Measurements from ENCODE around the gene UFSP1. TPM values are rescaled to one million over a fixed set of nuclear protein-coding genes. Genes with fewer than 3 reads are reported as not detected.

Gene UFSP1
- total and polyA plus RNA-seq, 2 of the 13 experiments (the other 11 are each of a cell fraction or from before 2014, with no cell fraction given) = 0.65 to 3.3 TPM

DNA sequence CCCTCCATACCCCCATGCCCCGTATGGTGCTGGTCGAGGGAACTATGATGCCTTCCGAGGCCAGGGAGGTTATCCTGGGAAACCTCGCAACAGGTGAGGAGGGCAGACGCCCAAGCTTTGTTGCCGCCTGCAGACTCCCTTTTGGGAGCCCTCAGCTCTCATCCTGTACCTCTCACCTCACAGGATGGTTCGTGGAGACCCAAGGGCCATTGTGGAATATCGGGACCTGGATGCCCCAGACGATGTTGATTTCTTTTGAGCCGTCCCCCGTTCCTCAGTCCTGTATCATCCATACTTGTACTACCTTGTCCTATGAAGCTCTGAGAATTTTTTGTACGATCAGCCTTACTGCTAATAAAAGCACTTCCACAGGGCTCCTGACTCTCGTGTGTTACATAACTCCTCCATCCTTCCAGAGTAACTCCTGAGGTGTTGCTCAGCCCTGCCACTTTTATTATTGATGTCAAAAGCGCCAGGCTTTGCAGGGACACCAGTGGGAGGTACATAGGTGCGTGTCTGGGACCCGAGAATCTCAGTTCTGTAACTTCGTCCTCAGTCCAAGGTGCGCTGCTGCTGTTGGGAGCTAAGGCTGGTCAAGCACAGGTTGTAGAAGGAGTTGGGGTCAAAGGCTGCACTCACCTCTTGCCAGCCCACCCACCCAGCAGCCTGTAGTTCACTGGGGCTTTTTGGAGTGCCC is 1.1 kb downstream of the UFSP1 start:
- no peak for FAIRE-seq
- H3K9me3 ChIP-seq (ENCODE audit: low read length) = no peaks in the 10 kb centered on the region
- DNase-seq (ENCODE audit: low spot score) = no peak
- H4K20me1 ChIP-seq (ENCODE audit: insufficient read depth, low read length) = no peaks in the 10 kb centered on the region
- peaks cover 4 to 8% of the 10 kb centered on the region in 2 experiments; a peak in 1 of 5 replicates for H3K27me3 ChIP-seq (ENCODE audit: control insufficient read depth in 1 of 2, insufficient read depth in 2 of 2, low read length in 2 of 2)
- CTCF ChIA-PET (ENCODE audit: low intra/inter-chr PET ratio, low total read pairs) = no interaction called here
- peak overlapping the region; percentile 90 for H3K4me2 ChIP-seq (ENCODE audit: low read depth, low read length)
- H3K4me3 ChIP-seq (replicated peaks in 1 of 3; ENCODE audit: insufficient read depth in 1 of 3, low read depth in 2 of 3, low read length in 3 of 3) = peak overlapping the region; percentile 65 to 79 (median 65)
- TF ChIP-seq MYNN (CRISPR knock-in tag; IDR thresholded peaks at IDR 0.05; ENCODE audit: low read depth) (no peak), ZNF564 (CRISPR knock-in tag; IDR thresholded peaks at IDR 0.05) (no peak), ZNF224 (CRISPR knock-in tag; IDR thresholded peaks at IDR 0.05) (0 out of 2 replicates have a peak, but pooled peaks have one; percentile 54), NFE2L1 (CRISPR knock-in tag; IDR thresholded peaks at IDR 0.05; ENCODE audit: borderline replicate concordance) (0 out of 2 replicates have a peak, but pooled peaks have one; percentile 4), CENPT (CRISPR knock-in tag; IDR thresholded peaks at IDR 0.05; ENCODE audit: low read depth) (0 out of 2 replicates have a peak, but pooled peaks have one; percentile 17), ZBTB21 (CRISPR knock-in tag; IDR thresholded peaks at IDR 0.05) (no peak), FOXA3 (CRISPR knock-in tag; IDR thresholded peaks at IDR 0.05) (no peak), ZNF143 (CRISPR knock-in tag; IDR thresholded peaks at IDR 0.05) (no peak)
- TF ChIP-seq, protein P1, sequence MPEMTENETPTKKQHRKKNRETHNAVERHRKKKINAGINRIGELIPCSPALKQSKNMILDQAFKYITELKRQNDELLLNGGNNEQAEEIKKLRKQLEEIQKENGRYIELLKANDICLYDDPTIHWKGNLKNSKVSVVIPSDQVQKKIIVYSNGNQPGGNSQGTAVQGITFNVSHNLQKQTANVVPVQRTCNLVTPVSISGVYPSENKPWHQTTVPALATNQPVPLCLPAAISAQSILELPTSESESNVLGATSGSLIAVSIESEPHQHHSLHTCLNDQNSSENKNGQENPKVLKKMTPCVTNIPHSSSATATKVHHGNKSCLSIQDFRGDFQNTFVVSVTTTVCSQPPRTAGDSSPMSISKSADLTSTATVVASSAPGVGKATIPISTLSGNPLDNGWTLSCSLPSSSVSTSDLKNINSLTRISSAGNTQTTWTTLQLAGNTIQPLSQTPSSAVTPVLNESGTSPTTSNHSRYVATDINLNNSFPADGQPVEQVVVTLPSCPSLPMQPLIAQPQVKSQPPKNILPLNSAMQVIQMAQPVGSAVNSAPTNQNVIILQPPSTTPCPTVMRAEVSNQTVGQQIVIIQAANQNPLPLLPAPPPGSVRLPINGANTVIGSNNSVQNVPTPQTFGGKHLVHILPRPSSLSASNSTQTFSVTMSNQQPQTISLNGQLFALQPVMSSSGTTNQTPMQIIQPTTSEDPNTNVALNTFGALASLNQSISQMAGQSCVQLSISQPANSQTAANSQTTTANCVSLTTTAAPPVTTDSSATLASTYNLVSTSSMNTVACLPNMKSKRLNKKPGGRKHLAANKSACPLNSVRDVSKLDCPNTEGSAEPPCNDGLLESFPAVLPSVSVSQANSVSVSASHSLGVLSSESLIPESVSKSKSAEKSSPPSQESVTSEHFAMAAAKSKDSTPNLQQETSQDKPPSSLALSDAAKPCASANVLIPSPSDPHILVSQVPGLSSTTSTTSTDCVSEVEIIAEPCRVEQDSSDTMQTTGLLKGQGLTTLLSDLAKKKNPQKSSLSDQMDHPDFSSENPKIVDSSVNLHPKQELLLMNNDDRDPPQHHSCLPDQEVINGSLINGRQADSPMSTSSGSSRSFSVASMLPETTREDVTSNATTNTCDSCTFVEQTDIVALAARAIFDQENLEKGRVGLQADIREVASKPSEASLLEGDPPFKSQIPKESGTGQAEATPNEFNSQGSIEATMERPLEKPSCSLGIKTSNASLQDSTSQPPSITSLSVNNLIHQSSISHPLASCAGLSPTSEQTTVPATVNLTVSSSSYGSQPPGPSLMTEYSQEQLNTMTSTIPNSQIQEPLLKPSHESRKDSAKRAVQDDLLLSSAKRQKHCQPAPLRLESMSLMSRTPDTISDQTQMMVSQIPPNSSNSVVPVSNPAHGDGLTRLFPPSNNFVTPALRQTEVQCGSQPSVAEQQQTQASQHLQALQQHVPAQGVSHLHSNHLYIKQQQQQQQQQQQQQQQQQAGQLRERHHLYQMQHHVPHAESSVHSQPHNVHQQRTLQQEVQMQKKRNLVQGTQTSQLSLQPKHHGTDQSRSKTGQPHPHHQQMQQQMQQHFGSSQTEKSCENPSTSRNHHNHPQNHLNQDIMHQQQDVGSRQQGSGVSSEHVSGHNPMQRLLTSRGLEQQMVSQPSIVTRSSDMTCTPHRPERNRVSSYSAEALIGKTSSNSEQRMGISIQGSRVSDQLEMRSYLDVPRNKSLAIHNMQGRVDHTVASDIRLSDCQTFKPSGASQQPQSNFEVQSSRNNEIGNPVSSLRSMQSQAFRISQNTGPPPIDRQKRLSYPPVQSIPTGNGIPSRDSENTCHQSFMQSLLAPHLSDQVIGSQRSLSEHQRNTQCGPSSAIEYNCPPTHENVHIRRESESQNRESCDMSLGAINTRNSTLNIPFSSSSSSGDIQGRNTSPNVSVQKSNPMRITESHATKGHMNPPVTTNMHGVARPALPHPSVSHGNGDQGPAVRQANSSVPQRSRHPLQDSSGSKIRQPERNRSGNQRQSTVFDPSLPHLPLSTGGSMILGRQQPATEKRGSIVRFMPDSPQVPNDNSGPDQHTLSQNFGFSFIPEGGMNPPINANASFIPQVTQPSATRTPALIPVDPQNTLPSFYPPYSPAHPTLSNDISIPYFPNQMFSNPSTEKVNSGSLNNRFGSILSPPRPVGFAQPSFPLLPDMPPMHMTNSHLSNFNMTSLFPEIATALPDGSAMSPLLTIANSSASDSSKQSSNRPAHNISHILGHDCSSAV (CRISPR knock-in tag; IDR thresholded peaks at IDR 0.05; ENCODE audit: borderline replicate concordance) = 0 out of 2 replicates have a peak, but pooled peaks have one; percentile 4
- TF ChIP-seq, protein P2, sequence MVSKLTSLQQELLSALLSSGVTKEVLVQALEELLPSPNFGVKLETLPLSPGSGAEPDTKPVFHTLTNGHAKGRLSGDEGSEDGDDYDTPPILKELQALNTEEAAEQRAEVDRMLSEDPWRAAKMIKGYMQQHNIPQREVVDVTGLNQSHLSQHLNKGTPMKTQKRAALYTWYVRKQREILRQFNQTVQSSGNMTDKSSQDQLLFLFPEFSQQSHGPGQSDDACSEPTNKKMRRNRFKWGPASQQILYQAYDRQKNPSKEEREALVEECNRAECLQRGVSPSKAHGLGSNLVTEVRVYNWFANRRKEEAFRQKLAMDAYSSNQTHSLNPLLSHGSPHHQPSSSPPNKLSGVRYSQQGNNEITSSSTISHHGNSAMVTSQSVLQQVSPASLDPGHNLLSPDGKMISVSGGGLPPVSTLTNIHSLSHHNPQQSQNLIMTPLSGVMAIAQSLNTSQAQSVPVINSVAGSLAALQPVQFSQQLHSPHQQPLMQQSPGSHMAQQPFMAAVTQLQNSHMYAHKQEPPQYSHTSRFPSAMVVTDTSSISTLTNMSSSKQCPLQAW (CRISPR knock-in tag; IDR thresholded peaks at IDR 0.05) = peak; percentile 14; the same call in 1 of the 2 replicates
- TF ChIP-seq, protein P3, sequence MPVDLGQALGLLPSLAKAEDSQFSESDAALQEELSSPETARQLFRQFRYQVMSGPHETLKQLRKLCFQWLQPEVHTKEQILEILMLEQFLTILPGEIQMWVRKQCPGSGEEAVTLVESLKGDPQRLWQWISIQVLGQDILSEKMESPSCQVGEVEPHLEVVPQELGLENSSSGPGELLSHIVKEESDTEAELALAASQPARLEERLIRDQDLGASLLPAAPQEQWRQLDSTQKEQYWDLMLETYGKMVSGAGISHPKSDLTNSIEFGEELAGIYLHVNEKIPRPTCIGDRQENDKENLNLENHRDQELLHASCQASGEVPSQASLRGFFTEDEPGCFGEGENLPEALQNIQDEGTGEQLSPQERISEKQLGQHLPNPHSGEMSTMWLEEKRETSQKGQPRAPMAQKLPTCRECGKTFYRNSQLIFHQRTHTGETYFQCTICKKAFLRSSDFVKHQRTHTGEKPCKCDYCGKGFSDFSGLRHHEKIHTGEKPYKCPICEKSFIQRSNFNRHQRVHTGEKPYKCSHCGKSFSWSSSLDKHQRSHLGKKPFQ (CRISPR knock-in tag; IDR thresholded peaks at IDR 0.05; ENCODE audit: insufficient replicate concordance) = peak; percentile 33
- peak overlapping the region; percentile 93 for H3K9ac ChIP-seq (ENCODE audit: insufficient read depth, low read depth, low read length)
- H3K36me3 ChIP-seq (replicated peaks in 1 of 2; ENCODE audit: control insufficient read depth in 1 of 2, insufficient read depth in 2 of 2, low read length in 2 of 2) = peaks cover 25 to 53% of the 10 kb centered on the region in 2 experiments
- ATAC-seq = no peak
- no peak overlapping the region for H2AFZ ChIP-seq (ENCODE audit: low read length)
- POLR2A ChIA-PET = interaction anchor here (1.4 to 6.0 kb wide), 4 partner anchors 10 to 57 kb away, joined by 8 to 141 read pairs (median 12); partner anchors contain the start of gene SRRT
- in situ Hi-C loops (cut with HindIII; ENCODE audit: extremely low pct_ligation_motif_present, low pct_unique_long_range_greater_than_20kb) = loop anchor here (25.0 kb wide), 1 partner anchor 399 kb away; no protein-coding TSS in a partner anchor
- peaks cover 10% of the 10 kb centered on the region for H3K79me2 ChIP-seq (ENCODE audit: insufficient read depth, low read length)
- peak overlapping the region; percentile 84 for H3K27ac ChIP-seq (ENCODE audit: extremely low read length, insufficient read depth, low read length)
- BruUV-seq (replicated peaks) = TSS peak; percentile 73
- intact Hi-C loops (cut with micrococcal nuclease; ENCODE audit: unreplicated experiment) = no loop called here
- WGBS (ENCODE audit: low lambda C conversion rate) = 75% methylated on average over 15 of the region's 18 CpGs
- peaks cover 60% of the 10 kb centered on the region for H3K4me1 ChIP-seq (ENCODE audit: insufficient read depth, low read length)

Measured in HepG2 (cell line).